Activated CD4-positive, CD25-positive, alpha-beta regulatory T cell (primary cell): ENCODE results near the gene BST2.

Source experiments
- DNase-seq, 4 experiments: peaks; one replicate each; lab custom pipeline; 2025; lab: John Stamatoyannopoulos, UW

Gene BST2

DNA sequence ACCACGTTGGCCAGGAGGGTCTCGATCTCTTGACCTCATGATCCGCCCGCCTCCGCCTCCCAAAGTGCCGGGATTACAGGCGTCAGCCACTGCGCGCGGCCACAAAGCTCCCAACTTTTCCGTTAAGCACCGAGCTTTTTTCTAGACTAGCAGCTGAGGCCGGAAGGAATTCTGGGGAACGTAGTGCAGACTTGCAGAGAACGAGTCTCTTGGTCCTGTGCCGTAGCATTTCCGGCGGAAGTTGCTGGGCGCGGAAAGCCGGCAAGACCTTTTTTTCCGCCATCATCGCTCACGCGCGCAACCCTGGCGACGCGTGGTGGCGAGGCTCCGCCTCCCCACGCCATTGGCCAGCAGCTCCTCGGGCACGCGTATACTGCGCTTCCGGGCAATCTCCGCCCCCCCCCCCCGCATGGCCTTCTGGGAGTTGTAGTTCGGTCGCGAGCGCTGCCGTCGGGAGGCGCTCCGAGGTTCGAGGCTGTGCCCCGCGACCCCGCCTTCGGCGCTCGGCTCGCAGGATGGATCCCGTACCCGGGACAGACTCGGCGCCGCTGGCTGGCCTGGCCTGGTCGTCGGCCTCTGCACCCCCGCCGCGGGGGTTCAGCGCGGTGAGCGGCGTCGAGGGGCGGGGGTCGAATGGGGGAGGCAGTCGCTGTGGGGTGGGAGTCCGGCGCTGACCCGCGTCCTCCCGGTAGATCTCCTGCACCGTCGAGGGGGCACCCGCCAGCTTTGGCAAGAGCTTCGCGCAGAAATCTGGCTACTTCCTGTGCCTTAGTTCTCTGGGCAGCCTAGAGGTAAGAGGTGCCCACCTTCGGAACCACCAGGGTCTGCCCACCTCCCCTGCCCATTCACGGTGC is 14.4 kb upstream of the BST2 start, which contains the start of gene MVB12A:
Gene MVB12A (plus strand): TSS at position 427 of the 854 bp plus-strand sequence. CDS start 89 bp downstream, at position 516.
- peak; percentile 86 to 95 (median 90) for DNase-seq

DNA sequence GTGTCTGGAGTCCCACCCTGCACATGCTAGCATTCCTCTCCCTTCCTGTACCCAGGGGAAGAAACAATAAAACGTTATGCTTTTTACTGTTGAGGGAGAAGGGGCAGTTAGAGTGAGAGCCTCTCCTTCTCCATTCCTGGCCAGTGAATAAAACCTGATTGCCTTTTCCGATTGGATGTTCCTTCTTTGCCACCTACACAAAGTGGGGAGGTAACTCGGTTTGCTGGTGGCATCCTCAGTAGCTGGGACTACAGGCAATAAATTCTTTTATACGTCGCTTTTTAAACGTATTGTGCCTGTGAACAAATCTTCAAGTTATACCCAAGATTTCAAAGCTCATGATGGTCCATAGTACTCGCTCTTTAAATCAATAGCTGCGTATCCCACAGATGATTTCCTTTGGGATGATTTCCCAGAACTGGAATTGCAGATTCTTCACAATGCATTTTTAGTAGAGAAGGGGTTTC is 13.8 kb upstream of the BST2 start:
- no peak for DNase-seq

DNA sequence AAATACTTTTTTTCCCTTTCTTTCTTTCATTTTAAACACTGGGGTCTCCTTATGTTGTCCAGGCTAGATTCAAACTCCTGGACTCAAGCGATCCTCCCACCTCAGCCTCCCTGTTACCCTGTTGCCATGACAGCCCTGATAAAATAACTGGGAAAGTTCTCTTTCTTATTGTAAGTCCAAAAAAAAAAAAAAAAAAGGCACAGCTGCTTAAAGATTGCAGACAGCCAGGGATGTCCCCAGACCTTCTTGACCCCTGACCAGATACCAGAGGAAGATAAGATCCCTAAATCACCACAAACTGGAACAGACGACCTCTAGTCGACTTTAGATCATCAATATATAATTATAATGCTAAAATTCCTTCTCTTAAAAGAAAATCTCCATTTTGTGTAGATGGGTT is 13.3 kb upstream of the BST2 start:
- no peak for DNase-seq

DNA sequence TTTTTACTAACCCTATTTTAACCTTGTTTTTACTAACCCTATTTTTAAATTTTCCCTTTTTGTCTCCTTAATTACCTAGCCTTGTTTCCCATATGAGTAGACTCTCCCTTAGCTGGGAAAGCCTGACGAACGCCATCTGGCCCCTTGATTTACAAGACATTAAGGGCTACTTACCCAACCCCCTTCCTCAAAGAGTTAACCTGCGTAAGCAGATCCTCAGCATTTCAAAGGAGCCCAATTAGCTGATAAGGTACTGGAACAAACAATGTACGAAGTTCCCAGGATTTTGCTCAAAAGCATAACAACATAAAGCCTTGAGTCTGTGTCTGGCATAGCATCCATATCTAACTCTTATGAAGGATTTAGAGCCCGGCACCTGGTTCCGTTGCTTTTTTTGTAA is 9.7 kb upstream of the BST2 start:
- DNase-seq, result no peak

DNA sequence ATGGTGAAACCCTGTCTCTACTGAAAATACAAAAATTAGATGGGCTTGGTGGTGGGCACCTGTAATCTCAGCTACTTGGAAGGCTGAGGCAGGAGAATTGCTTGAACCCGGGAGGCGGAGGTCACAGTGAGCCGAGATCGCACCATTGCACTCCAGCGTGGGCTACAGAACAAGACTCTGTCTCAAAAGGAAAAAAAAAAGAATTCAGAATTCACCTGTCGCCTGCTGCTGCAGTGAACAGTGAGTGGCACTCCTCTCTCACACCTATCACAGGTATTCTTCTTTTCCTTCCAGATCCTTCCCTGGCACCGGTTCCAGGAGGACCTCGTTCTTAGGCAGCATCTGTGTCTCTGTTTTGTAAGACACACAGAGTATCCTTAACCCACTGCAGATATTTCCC is 8.7 kb upstream of the BST2 start:
- no peak for DNase-seq

DNA sequence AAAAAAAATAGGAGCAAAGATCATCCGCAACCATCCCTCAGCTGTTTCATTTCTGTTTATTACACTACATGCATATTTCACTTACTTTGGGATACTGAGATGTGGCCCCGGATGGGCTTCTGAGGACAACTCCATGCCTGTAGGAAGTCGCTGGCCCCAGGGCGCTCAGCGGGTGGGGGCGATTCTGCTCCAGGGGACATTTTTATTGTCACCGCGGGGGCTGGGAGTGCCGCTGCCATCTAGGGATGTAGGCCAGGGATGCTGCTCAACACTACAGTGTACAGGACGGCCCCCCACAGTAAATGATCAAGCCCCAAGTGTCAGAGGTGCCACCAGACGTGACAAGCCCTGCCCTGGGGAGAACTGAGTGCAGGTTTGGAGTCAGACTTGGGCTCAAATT is 6.4 kb upstream of the BST2 start:
- no peak for DNase-seq

DNA sequence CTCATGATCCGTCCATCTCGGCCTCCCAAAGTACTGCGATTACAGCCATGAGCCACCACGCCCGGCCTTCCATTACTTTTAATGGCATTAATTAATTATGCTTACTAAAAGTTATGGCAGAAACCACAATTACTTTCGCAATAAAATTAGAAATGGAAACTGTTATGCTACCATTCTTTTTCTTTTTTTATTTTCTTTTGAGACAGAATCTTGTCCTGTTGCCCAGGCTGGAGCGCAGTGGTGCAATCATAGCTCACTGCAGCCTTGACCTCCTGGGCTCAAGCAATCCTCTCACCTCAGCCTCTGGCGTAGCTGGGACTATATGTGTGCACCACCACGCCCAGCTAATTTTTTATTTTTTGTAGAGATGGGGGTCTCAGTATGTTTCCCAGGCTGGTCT is 4.6 kb upstream of the BST2 start:
- no peak for DNase-seq

DNA sequence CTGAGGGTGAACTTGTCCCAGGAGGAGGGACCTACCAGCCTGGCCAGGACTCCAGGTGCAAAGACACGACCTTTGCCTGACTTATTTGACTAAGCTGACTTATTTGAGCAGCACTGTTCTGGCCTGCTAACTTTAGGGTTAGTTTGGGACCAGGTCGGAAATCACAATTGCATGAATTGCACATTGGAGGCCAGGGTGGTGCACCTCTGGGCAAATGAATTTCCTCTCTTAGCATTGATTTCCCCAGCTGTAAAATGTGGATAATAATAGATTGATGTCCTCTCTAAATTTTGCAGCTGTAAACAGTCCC is 1.4 kb upstream of the BST2 start:
- no peak for DNase-seq

DNA sequence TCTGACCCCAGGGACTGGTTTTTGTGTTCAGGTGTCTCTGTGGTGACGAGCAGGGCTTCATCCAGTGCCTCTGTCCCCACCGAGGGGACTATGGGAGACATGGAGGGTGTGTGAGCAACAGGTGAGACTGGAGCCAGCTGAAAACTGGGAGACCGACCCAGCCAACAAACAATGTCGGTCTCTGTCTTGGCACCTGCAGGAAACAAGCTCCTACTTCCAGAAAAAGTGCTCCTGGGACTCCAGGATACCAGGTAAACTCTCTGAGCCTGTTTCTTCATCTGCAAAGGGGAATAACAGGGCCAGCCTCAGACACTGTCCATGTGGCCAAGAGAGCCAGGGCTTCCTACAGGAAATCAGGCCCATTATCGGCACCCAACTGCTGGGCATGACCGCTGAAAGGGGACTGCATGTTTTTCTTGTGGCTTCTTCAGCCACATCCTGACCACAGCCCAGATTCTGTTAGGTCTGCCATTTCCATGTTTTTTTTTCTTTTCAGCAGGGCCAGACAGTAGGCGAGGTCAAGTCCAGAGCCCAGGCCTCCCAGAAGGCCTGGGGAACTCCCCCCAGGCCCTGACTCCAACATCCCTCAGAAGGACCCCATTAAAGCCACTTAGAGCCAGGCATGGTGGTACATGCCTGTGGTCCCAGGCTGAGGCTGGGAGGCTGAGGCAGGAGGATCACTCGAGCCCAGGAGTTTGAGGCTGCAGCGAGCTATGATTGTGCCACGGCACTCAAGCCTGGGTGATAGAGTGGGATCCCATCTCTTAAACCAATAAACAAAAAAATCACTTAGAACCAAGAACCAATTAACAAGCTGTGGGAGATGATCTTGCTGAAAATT is 836 bp upstream of the BST2 start:
- DNase-seq, result no peak

DNA sequence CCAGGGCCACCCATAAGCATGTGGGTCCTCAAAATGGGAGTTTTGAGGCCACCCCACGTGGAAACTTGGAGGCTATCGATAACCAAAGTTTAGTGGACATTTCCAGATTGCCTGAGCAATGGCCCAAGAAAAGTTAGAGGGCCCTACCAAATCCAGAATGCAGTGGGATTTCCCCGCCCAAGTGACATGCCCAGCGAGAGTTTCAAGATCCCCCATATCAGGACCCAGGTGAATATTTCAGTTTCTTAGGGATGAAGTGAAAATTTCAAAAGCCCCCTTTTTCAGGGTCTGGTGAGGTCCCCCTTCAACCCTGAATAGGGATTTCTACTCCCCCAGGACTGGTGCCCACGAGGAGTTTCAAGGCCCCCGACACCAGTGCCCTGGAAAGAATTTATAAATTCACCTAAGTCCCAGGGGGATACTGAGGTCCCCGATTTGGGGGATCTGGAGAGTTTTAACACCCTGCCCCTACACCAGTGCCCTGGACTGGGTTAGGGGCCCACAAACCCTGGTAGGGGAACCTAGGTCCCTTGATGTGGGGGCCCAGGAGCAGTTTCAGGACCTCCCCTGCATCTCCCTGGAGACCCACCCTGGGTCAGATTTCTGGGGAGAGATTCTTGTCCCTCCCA is 695 bp downstream of the BST2 start:
- DNase-seq, result no peak

DNA sequence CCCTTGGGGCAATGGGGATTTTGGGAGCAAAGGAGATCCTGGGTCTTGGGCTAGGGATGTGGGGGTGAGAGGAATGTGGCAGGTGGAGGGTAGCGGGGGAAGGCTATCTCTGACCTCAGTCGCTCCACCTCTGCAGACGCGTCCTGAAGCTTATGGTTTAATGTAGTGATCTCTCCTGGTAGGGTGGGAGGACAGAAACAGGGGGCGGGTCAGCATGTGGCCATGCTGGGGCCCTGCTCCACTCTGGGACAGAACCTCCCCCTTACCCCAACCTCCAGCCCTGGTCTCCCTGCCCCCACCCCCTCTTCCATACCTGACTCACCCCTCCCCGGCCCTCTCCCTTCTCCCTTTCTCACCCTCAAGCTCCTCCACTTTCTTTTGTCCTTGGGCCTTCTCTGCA is 1.4 kb downstream of the BST2 start:
- no peak for DNase-seq

DNA sequence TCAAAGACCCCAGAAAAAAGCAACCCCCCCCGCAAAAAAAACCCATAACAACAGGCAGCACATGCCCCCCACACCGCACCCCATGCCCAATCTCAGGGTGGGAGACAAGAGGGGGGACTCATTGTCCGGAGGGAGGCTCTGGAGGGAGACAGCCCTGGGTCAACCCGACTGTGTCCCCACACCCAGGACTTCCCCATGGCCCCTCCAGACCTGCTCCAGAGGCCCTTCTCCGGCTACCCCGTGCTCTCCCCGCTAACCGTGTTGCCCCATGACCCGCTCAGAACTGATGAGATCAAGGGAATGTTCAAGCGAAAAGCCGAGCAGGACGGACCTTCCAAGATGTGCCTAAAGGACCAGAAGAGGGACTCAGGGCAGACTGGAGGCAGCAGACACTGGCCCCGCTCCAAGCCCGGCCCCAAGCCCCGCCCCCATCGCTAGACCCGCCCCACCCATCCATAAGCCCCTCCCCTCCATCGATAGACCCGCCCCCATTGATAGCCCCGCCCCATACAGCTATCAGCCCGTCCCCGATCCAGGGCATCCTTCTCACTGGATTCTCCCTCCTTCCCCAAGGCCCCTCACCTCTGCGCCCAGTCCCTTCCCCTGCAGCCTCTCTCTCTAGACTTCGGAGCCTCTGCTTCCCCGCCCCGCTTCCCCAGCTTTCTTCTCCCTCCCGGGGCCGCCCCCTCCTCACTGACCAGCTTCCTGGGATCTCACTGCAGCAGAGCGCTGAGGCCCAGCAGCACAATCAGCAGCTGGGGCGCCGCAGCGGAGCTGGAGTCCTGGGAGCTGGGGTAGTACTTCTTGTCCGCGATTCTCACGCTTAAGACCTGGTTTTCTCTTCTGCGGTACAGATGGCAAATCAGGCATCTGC is 2.2 kb downstream of the BST2 start:
- DNase-seq, result peak in 3 of 4 experiments; percentile 29 to 48 (median 36)

DNA sequence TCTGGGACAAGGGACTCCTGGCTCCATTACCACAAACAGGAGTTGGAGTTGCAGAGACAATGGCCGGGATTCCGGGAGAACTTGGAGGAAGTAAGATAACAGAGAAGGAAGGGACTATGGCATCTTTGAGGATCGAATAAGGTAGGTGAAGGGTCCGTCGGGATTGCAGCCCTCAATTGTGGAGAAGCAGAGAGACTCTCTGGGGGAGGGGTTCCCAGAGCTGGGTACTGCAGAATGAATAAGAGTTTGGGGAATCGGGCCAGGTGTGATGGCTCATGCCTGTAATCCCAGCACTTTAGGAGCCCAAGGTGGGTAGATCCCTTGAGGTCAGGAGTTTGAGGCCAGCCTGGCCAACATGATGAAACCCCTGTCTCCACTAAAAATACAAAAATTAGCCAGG is 3.8 kb downstream of the BST2 start:
- DNase-seq, result no peak

DNA sequence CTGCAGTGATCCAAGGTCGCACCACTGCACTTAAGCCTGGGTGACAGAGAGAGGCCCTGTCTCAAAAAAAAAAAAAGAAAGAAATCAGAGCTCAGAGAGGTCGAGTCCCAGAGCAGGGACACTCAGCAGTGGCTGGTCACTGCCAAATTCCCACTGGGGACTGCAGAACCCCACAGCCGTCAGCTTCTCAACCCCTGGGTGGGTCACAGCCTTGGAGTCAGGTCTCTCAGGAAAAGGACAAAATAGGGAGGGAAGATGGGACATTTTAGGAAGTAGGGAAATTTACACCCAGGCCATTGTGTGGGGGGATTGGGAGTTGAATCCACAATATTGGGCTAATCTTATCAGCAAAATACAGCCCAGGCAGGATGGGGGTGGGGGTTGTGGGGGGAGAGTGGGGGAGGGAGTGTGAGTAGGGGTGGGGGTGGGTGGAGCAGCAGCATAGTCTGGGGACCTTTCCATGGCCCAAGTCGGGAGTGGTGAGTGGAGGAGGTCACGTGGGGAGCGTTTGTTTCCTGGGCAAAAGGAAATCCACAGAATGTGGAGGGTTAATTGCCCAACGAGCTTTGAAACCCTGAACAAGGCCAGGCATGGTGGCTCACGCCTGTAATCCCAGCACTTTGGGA is 6.4 kb downstream of the BST2 start:
- no peak for DNase-seq

DNA sequence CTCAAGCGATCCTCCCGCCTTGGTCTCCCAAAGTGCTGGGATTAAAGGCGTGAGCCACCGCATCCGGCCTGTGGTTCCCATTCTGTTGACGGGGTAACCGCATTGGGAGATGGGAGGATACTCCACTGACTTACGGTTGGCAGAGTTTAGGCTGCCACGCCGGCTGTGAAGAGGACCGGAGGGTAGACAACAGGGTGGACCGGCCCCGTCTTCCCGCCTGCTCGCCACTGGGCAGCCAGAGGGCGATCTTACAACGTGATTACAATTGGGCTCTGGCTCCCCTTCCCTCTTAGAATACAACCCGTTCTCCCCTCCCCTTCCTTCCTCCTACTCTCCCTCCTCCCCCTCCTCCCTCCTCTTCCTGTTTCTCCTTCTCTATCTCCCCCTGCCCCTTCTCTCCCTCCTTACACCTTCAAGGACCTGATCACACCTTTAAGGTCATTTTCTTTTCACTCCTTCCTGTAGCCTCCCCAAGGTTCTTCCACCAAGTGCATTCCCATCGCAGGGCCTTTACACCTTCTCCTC is 10.5 kb downstream of the BST2 start:
- peak; percentile 25 to 55 (median 48) for DNase-seq

DNA sequence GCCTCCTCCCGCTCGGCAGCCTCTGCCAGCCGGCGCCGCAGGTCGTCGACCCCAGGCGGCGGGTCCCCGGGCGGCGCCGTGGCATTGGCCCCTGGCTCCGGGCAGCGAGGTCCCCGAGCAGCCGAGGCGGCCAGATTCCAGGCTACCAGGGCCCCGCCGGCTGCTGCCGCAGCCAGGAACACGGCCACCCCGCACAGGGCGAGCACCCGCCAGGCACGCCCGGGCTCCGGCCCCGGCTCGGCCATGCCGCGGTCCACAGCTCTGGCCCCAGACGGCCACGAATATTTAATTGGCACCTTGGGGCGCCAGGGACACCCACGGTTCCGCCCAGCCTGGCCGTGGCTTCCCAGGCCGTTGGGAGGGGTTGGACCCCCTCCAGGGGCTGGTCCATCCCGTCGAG is 11.5 kb downstream of the BST2 start, which contains the start of gene CCDC194:
Gene CCDC194 (minus strand): TSS at position 283 of the 400 bp plus-strand sequence. CDS start 38 bp downstream, at position 245.
- no peak for DNase-seq

DNA sequence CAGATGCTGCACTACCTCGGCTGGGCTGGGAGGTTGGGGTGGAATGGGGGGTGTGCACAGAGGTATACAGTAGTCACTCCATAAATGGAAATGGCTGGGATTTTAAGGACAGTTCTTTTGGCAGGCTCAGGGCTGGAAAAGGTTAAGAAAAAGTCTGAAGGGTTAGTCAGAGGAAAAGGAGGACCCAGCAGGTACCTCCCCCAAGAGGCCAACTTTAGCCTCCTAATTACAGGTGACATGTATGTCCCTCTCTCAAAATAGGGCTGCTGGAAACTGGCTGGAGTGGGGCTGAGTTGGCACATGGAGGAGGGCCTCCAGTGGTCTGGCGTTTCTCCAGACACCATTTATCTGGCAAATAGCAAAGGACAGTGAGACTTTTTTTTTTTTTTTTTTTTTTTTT is 12.4 kb downstream of the BST2 start:
- no peak for DNase-seq

DNA sequence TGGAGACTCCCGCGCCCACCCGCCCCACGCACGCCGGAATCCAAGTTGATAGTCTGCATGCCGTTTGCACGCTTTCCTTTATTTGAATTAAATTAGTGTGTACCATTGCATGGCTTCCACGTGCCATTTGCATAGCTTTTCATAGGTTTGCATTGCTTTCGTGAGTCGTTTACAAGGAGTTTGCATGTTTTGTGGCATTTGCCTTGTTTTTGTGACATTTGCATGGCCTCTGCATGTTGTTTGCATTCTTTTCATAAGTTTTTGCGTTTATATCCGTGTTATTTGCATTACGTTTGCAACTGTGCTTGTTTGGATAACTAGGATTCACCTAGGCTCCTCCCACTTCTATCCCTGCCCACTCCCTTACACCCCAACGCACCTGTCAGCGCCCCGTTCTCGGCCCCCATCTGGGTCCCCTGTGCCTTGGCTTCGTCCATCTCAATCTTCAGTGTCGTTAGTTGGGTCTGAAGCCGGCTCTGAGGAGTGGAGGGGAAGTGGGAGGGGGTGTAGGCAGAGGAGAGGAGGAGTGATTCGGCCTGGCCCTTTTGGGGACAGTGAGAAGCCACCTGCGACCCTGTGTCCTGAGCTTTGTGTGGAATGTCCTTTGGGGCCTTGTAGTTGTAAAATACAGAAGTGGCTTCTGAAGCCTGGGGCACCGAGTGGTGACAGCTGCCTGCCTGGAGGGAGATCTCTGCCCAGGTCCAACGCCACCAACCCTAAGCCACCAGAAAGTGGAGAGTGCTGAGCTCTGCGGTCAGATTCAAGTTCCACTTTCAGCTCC is 13.9 kb downstream of the BST2 start:
- no peak for DNase-seq

DNA sequence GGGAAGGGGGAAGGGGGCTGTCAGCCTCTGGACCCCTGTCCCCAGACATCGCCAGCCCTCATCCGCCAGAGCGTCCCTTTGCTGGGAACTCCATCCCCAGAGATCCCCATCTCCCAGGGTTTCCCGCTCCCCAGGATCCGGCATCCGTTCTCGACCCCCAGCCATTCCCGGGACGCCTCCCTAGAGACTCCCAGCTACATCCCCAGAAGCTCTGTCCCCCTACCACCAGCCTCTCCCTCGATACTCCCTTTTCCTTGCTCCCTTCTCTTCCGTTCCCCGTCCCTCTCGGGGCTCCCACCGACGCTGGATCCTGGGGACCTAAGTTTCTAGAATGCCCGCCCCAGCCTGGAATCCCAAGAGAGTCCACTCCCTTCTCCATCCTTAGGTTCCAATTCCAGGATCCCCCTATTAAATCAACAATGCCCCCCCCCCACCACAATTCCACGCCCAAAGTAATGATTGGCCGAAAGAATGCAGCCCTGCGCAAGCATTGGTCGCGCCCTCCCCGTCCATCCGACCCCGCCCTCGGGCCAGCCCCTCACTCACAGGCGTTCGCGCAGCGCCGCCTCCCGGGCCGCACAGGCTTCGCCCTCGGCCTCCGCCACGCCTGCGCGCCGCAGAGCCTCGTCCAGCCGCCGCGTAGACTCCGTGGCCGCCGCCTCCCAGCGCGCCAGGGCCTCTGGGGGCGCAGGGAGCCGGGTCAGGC is 14.6 kb downstream of the BST2 start:
- peak; percentile 73 to 81 (median 75) for DNase-seq
